ENCODE data around the gene AREL1. TPM values are rescaled to one million over a fixed set of nuclear protein-coding genes. Genes with fewer than 3 reads are reported as not detected.

AREL1 gene
- total RNA-seq, 1 experiment from 2014 or later: 44.7 TPM

DNA sequence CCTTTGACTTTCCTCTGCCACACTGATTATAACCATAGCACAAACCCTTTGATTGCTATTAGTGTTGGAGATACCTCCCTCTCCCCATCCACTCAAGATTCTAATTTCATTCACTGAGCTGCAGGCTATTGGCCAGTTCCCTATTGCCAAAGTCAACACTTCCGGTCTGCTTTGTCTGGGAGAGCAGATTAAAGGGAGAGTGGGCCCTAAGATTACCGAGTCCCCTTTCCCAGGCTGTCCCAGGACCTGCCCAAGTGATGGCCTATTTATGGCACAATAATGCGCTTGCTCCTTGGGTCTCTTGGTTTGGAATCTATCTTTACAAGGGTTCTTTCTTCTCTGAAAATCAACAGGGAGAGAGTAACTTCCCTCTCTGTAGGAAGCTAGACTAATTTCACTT, 57.9 kb downstream of the AREL1 start:
- ATAC-seq (no peak), DNase-seq (ENCODE audit: low read depth, low spot score) (no peak)
- Histone ChIP-seq H3K27ac (ENCODE audit: low read length) (no peak overlapping the region), H3K27me3 (ENCODE audit: control insufficient read depth, insufficient read depth, low read length) (no peaks in the 10 kb centered on the region), H3K9me3 (ENCODE audit: control insufficient read depth, insufficient read depth, low read depth, low read length) (no peaks in the 10 kb centered on the region), H3K4me1 (ENCODE audit: control insufficient read depth, insufficient read depth, low read length) (peaks cover 4% of the 10 kb centered on the region), H3K4me3 (ENCODE audit: low read depth in 2 of 2, low read length in 2 of 2) (no peak overlapping the region), H3K36me3 (ENCODE audit: control insufficient read depth, insufficient read depth, low read length) (peaks cover 4% of the 10 kb centered on the region; the same call in 1 of the 2 replicates)
- TF ChIP-seq TCF7L2 (IDR thresholded peaks at IDR 0.05; ENCODE audit: low read depth, low read length) (no peak), SIN3A (IDR thresholded peaks at IDR 0.05; ENCODE audit: borderline replicate concordance, insufficient read depth, low read depth, low read length) (no peak), CTCF (IDR thresholded peaks at IDR 0.05) (no peak), POLR2AphosphoS5 (IDR thresholded peaks at IDR 0.05; ENCODE audit: low read depth, low read length) (no peak)
- TF ChIP-seq, protein P1, sequence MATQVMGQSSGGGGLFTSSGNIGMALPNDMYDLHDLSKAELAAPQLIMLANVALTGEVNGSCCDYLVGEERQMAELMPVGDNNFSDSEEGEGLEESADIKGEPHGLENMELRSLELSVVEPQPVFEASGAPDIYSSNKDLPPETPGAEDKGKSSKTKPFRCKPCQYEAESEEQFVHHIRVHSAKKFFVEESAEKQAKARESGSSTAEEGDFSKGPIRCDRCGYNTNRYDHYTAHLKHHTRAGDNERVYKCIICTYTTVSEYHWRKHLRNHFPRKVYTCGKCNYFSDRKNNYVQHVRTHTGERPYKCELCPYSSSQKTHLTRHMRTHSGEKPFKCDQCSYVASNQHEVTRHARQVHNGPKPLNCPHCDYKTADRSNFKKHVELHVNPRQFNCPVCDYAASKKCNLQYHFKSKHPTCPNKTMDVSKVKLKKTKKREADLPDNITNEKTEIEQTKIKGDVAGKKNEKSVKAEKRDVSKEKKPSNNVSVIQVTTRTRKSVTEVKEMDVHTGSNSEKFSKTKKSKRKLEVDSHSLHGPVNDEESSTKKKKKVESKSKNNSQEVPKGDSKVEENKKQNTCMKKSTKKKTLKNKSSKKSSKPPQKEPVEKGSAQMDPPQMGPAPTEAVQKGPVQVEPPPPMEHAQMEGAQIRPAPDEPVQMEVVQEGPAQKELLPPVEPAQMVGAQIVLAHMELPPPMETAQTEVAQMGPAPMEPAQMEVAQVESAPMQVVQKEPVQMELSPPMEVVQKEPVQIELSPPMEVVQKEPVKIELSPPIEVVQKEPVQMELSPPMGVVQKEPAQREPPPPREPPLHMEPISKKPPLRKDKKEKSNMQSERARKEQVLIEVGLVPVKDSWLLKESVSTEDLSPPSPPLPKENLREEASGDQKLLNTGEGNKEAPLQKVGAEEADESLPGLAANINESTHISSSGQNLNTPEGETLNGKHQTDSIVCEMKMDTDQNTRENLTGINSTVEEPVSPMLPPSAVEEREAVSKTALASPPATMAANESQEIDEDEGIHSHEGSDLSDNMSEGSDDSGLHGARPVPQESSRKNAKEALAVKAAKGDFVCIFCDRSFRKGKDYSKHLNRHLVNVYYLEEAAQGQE (IDR thresholded peaks at IDR 0.05; ENCODE audit: insufficient read depth in 1 of 2, low read depth in 2 of 2, low read length in 1 of 2): no peak
- intact Hi-C loops (cut with micrococcal nuclease; ENCODE audit: unreplicated experiment) (no loop called here), in situ Hi-C loops (cut with HindIII; ENCODE audit: low pct_unique_long_range_greater_than_20kb, low sequenced_read_pairs) (no loop called here)
- POLR2A ChIA-PET: no interaction called here
- no TSS peak for BruUV-seq (replicated peaks)
- CTCF ChIA-PET: no interaction called here

DNA sequence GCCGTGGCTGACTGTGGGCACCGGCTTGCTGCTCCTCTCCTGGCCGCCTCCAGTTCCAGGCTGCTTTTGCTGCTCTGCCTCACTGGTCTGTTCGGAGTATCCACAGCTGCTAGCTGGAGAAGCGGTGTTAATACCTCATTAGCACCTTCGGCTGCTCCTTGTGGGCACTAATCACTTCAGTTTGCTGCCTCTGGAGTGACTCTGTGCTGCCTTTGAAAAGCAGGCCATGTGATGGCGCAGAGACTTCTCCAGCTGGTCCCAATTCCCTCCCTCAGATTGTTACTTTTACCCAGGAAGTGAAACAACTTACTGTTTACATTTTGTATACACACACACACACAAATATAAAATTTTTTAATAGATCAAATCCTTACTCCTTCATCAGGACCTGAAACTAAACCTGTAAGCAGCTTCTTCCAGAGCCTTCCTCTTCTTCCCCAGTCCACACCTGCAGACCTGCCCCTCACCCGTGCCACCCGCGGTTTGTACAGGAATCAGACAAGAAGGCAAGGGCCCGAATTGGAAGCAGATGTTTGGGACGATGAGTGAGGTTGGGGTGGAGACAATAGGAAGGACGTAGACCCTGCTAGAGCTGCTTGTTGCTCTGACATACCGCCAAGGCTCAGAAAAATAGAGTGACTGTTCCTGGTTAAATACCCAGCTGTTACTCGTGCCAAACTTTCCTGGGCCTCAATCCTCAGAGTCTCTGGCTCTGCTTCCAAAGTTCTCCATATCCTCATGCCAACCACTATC, 59.3 kb downstream of the AREL1 start:
- Histone ChIP-seq H3K36me3 (ENCODE audit: control insufficient read depth, insufficient read depth, low read length) (peaks cover 4% of the 10 kb centered on the region; the same call in 1 of the 2 replicates), H3K27me3 (ENCODE audit: control insufficient read depth, insufficient read depth, low read length) (no peaks in the 10 kb centered on the region), H3K9me3 (ENCODE audit: control insufficient read depth, insufficient read depth, low read depth, low read length) (no peaks in the 10 kb centered on the region), H3K4me3 (ENCODE audit: low read depth in 2 of 2, low read length in 2 of 2) (no peak overlapping the region), H3K4me1 (ENCODE audit: control insufficient read depth, insufficient read depth, low read length) (peaks cover 14% of the 10 kb centered on the region), H3K27ac (ENCODE audit: low read length) (no peak overlapping the region)
- TF ChIP-seq CTCF (IDR thresholded peaks at IDR 0.05): no peak
- TF ChIP-seq POLR2AphosphoS5 (IDR thresholded peaks at IDR 0.05; ENCODE audit: low read depth, low read length): no peak
- no peak for TF ChIP-seq TCF7L2 (IDR thresholded peaks at IDR 0.05; ENCODE audit: low read depth, low read length)
- TF ChIP-seq, protein P1 (IDR thresholded peaks at IDR 0.05; ENCODE audit: insufficient read depth in 1 of 2, low read depth in 2 of 2, low read length in 1 of 2): no peak
- no peak for TF ChIP-seq SIN3A (IDR thresholded peaks at IDR 0.05; ENCODE audit: borderline replicate concordance, insufficient read depth, low read depth, low read length)
- in situ Hi-C loops (cut with HindIII; ENCODE audit: low pct_unique_long_range_greater_than_20kb, low sequenced_read_pairs) (no loop called here), intact Hi-C loops (cut with micrococcal nuclease; ENCODE audit: unreplicated experiment) (no loop called here)
- ChIA-PET POLR2A (no interaction called here), CTCF (no interaction called here)
- ATAC-seq (no peak), DNase-seq (ENCODE audit: low read depth, low spot score) (no peak)
- no TSS peak for BruUV-seq (replicated peaks)
